PFSK-1 (cell line): ENCODE measurements around the gene PCYT1B.

ENCODE experiments used
- FOXP2 ChIP-seq: optimal IDR thresholded peaks from 2 replicates; pipeline ENCODE3; 2011; ENCODE audit warnings: borderline replicate concordance, control low read depth, inconsistent platforms; ENCODE audit not compliant: insufficient read depth; ENCODE audit errors: extremely low read length, extremely low read depth
- POLR2AphosphoS5 ChIP-seq: IDR thresholded peaks from 2 replicates; pipeline ENCODE4 v1.6.1; 2012; ENCODE audit warnings: low read depth, mild to moderate bottlenecking, control low read depth, low read length, moderate library complexity
- SIN3A ChIP-seq: IDR thresholded peaks from 2 replicates; pipeline ENCODE4 v1.6.1; 2012; ENCODE audit warnings: mild to moderate bottlenecking, low read length, moderate library complexity, borderline replicate concordance; ENCODE audit not compliant: insufficient read depth
- TAF1 ChIP-seq: IDR thresholded peaks from 2 replicates; pipeline ENCODE4 v1.6.1; 2012; ENCODE audit warnings: low read length, control low read depth, borderline replicate concordance; ENCODE audit not compliant: insufficient read depth
- TF ChIP-seq, protein P1 (sequence below), 2 experiments: IDR thresholded peaks; 2 replicates each; pipeline versions ENCODE4 v1.6.1 to v1.8.0; 2011 to 2012; ENCODE audit warnings: low read depth in 2 of 2, low read length in 2 of 2, control low read depth in 1 of 2, inconsistent platforms in 1 of 2, mild to moderate bottlenecking in 1 of 2, moderate library complexity in 1 of 2; ENCODE audit not compliant: insufficient read depth in 1 of 2

DNA sequence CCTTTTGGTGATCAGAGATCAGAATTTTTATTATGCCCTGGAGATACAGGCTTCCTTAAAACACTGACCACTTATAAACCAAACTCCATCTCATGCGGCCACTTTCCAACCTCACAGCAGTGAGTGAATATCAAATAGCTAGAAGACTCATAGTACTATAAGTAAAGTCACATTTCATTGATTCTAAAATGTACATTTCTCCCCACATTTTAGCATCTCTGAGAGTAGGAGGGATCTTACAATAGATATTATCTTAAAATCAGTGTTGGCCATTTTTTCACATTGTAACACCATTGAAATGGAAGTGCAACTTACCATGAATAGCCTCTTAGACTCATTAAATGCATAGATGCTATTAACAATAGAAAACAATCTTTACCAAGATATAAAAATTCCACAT is 17.4 kb downstream of the PCYT1B start:
- TF ChIP-seq, protein P1, sequence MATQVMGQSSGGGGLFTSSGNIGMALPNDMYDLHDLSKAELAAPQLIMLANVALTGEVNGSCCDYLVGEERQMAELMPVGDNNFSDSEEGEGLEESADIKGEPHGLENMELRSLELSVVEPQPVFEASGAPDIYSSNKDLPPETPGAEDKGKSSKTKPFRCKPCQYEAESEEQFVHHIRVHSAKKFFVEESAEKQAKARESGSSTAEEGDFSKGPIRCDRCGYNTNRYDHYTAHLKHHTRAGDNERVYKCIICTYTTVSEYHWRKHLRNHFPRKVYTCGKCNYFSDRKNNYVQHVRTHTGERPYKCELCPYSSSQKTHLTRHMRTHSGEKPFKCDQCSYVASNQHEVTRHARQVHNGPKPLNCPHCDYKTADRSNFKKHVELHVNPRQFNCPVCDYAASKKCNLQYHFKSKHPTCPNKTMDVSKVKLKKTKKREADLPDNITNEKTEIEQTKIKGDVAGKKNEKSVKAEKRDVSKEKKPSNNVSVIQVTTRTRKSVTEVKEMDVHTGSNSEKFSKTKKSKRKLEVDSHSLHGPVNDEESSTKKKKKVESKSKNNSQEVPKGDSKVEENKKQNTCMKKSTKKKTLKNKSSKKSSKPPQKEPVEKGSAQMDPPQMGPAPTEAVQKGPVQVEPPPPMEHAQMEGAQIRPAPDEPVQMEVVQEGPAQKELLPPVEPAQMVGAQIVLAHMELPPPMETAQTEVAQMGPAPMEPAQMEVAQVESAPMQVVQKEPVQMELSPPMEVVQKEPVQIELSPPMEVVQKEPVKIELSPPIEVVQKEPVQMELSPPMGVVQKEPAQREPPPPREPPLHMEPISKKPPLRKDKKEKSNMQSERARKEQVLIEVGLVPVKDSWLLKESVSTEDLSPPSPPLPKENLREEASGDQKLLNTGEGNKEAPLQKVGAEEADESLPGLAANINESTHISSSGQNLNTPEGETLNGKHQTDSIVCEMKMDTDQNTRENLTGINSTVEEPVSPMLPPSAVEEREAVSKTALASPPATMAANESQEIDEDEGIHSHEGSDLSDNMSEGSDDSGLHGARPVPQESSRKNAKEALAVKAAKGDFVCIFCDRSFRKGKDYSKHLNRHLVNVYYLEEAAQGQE (IDR thresholded peaks at IDR 0.05; ENCODE audit: insufficient read depth in 1 of 2, low read depth in 2 of 2, low read length in 2 of 2), result no peak
- TF ChIP-seq SIN3A (no peak), POLR2AphosphoS5 (no peak), TAF1 (no peak), FOXP2 (no peak)
